K562 (cell line): ENCODE results near the gene DAG1. TPM values are rescaled to one million over a fixed set of nuclear protein-coding genes. Genes with fewer than 3 reads are reported as not detected.
A peak's percentile ranks its signal among the peaks of the same experiment; 100 is the strongest.

Experiments used
- ATAC-seq: fragments of 200-7000 bp; cut with Tn5 transposase; 3 replicates; pipeline ENCODE4 v1.9.1; 2020; ENCODE audit warnings: moderate library complexity
- BruUV-seq: library from RNA; stranded (reverse); fragments of 400-500 nt; replicated peaks from 2 replicates; lab custom pipeline; 2021; lab: Mats Ljungman, UMichigan
- CTCF ChIA-PET: fragments of 300-600 bp; formaldehyde crosslinking; extraction: SDS; loops from one replicate; lab custom pipeline; 2021; ENCODE audit warnings: low intra/inter-chr PET ratio; lab: Yijun Ruan, JAX
- POLR2A ChIA-PET: fragments of 300-600, 350-650 bp; sonication (Branson Sonifier 250); formaldehyde crosslinking; extraction: SDS; loops from one replicate; lab custom pipeline; 2021; ENCODE audit warnings: antibody characterized with exemption, inconsistent platforms; lab: Yijun Ruan, JAX
- DNase-seq, 4 experiments: peaks; one replicate each; pipeline versions ENCODE4 v3.0.0 to v3.0.0-alpha.2; 2011 to 2018; ENCODE audit warnings: low spot score in 3 of 4, mixed read lengths in 3 of 4; ENCODE audit errors: extremely low read depth in 1 of 4
- FAIRE-seq: peaks from 2 replicates; lab custom pipeline; 2011; peaks lifted over from hg19 to GRCh38; lab: Jason Lieb, UNC
- H2AFZ ChIP-seq: 2 replicates; pipeline ENCODE4 v1.6.0; 2011; ENCODE audit warnings: low read depth, low read length, control low read depth, inconsistent platforms
- H3K27ac ChIP-seq: fragments of 200-600 bp; 3 replicates; pipeline ENCODE4 v1.8.0; 2011; ENCODE audit warnings: low read depth, mild to moderate bottlenecking, control low read depth, inconsistent platforms, low read length, moderate library complexity, mixed read lengths; ENCODE audit errors: extremely low read depth
- H3K27me3 ChIP-seq, 2 experiments: fragments of 300-600 bp in 1 of 2; 2 replicates in 1 of 2; 3 replicates in 1 of 2; pipeline versions ENCODE4 v1.6.0 to v1.8.0; 2011; ENCODE audit warnings: inconsistent platforms in 2 of 2, low read length in 2 of 2, mild to moderate bottlenecking in 1 of 2, mixed read lengths in 1 of 2, moderate library complexity in 1 of 2; ENCODE audit not compliant: control insufficient read depth in 2 of 2, insufficient read depth in 2 of 2
- H3K36me3 ChIP-seq: fragments of 300-600 bp; 3 replicates; pipeline ENCODE4 v1.8.0; 2011; ENCODE audit warnings: mild to moderate bottlenecking, low read length, inconsistent platforms; ENCODE audit not compliant: control insufficient read depth, insufficient read depth
- H3K4me1 ChIP-seq, 2 experiments: fragments of 200-600 bp in 1 of 2; replicated peaks in 1 of 2; 2 replicates in 1 of 2; 3 replicates in 1 of 2; pipeline versions ENCODE4 v1.5.1 to v1.8.0; 2011; ENCODE audit warnings: inconsistent platforms in 2 of 2, low read length in 2 of 2, mild to moderate bottlenecking in 1 of 2, mixed read lengths in 1 of 2, moderate library complexity in 1 of 2; ENCODE audit not compliant: control insufficient read depth in 2 of 2, insufficient read depth in 2 of 2
- H3K4me2 ChIP-seq: 2 replicates; pipeline ENCODE4 v1.6.1; 2011; ENCODE audit warnings: low read length, control low read depth, inconsistent platforms, mixed read lengths; ENCODE audit not compliant: insufficient read depth
- H3K4me3 ChIP-seq: fragments of 200-600 bp; sonication (generic), shearing (Covaris generic); 2 replicates; pipeline ENCODE4 v1.5.1; 2016; ENCODE audit warnings: control low read depth, inconsistent platforms
- H3K79me2 ChIP-seq: fragments of 200-600 bp; 3 replicates; pipeline ENCODE4 v1.8.0; 2011; ENCODE audit warnings: low read length, inconsistent platforms; ENCODE audit not compliant: control insufficient read depth, insufficient read depth
- H3K9ac ChIP-seq, 2 experiments: 2 replicates each; pipeline versions ENCODE4 v1.6.0 to v1.6.1; 2011; ENCODE audit warnings: low read depth in 2 of 2, low read length in 2 of 2, control low read depth in 1 of 2, inconsistent platforms in 1 of 2, mild to moderate bottlenecking in 1 of 2, mixed read lengths in 1 of 2; ENCODE audit not compliant: insufficient read depth in 1 of 2
- H3K9me1 ChIP-seq: one replicate; pipeline ENCODE4 v1.6.0; 2011; ENCODE audit warnings: inconsistent platforms, mild to moderate bottlenecking, low read length, moderate library complexity; ENCODE audit not compliant: control insufficient read depth, insufficient read depth
- H3K9me3 ChIP-seq: replicated peaks from 2 replicates; pipeline ENCODE4 v1.5.1; 2011; ENCODE audit warnings: low read depth, low read length, inconsistent platforms; ENCODE audit not compliant: control insufficient read depth, insufficient read depth
- H4K20me1 ChIP-seq: replicated peaks from 2 replicates; pipeline ENCODE4 v1.6.1; 2011; ENCODE audit warnings: low read length, inconsistent platforms, mixed read lengths; ENCODE audit not compliant: control insufficient read depth, insufficient read depth
- CBX8 ChIP-seq: fragments of 200-600 bp; sonication (generic); IDR thresholded peaks from 2 replicates; pipeline ENCODE4 v1.6.1; 2012; ENCODE audit warnings: borderline replicate concordance, mixed run types, low read depth, mild to moderate bottlenecking, moderate library complexity, mixed read lengths, low read length, control low read depth, inconsistent platforms; ENCODE audit not compliant: poor library complexity, severe bottlenecking; ENCODE audit errors: extremely low read depth
- EZH2 ChIP-seq: IDR thresholded peaks from 2 replicates; pipeline ENCODE4 v1.6.1; 2012; ENCODE audit warnings: low read depth, mild to moderate bottlenecking, inconsistent platforms, low read length, borderline replicate concordance
- HIVEP1 ChIP-seq: fragments of 250-450 bp; sonication (Bioruptor Pico); IDR thresholded peaks from 2 replicates; pipeline ENCODE4 v1.4.0; 2020; ENCODE audit warnings: mild to moderate bottlenecking
- NFYB ChIP-seq: IDR thresholded peaks from 2 replicates; pipeline ENCODE4 v1.6.1; 2011; ENCODE audit warnings: mild to moderate bottlenecking, moderate library complexity; ENCODE audit not compliant: insufficient read length; ENCODE audit errors: extremely low read depth
- POLR3G ChIP-seq: IDR thresholded peaks from 2 replicates; pipeline ENCODE4 v1.6.1; 2011; ENCODE audit not compliant: insufficient read length, insufficient replicate concordance; ENCODE audit errors: extremely low read depth
- RBFOX2 ChIP-seq: fragments of 200-400 bp; formaldehyde crosslinking; IDR thresholded peaks from 2 replicates; pipeline ENCODE4 v1.6.1; 2017; ENCODE audit warnings: low read depth, mild to moderate bottlenecking, low read length, moderate library complexity
- RHOXF2B ChIP-seq: fragments of 250-450 bp; sonication (Bioruptor Pico); conservative IDR thresholded peaks from 2 replicates; pipeline ENCODE4 v1.5.1; 2021
- ZKSCAN1 ChIP-seq: fragments of 150-350 bp; IDR thresholded peaks from 2 replicates; pipeline ENCODE4 v1.6.1; 2016; ENCODE audit warnings: low read depth, low read length
- ZNF143 ChIP-seq: sonication (generic); formaldehyde crosslinking; IDR thresholded peaks from 2 replicates; pipeline ENCODE4 v1.9.0; 2022; ENCODE audit warnings: mild to moderate bottlenecking, missing genetic modification reagents
- ZNF699 ChIP-seq: fragments of 250-450 bp; sonication (Bioruptor Pico); IDR thresholded peaks from 2 replicates; pipeline ENCODE4 v1.8.0; 2021; ENCODE audit warnings: mild to moderate bottlenecking, moderate library complexity; ENCODE audit not compliant: insufficient replicate concordance
- ZNF780A ChIP-seq: fragments of 250-450 bp; sonication (Bioruptor Pico); IDR thresholded peaks from 2 replicates; pipeline ENCODE4 v1.5.0; 2021; ENCODE audit warnings: mild to moderate bottlenecking
- WGBS: fragments of 100-300 bp; shearing (Covaris generic); methylation state at CpG from one replicate; pipeline ENCODE4 v1.1.6; 2016; ENCODE audit warnings: low coverage, mixed read lengths; ENCODE audit not compliant: insufficient coverage; ENCODE audit errors: missing lambda C conversion rate; 5-methylcytosine and 5-hydroxymethylcytosine counted together
- in situ Hi-C: fragments of 300-500 bp; cut with MboI; formaldehyde crosslinking; loops from 4 replicates; pipeline ENCODE4 v1.15.0; 2018; ENCODE audit warnings: inconsistent platforms, mixed read lengths
- intact Hi-C: fragments of 100-400 bp; cut with micrococcal nuclease; formaldehyde crosslinking; loops from 2 replicates; pipeline ENCODE4 v1.14.2; 2022
- polyA plus RNA-seq, 8 experiments: library from polyadenylated mRNA; depleted of rRNA in 4 of 8; stranded (reverse) in 5 of 8; unstranded in 3 of 8; fragments of >200 nt; fragmentation: Nextera tagmentation in 2 of 8; fragmentation: Illumina TruSeq in 1 of 8; extraction: Ambion mirVana in 2 of 8; extraction: Trizol in 1 of 8; gene quantifications; 2 replicates each; pipeline versions ENCODE4 v1.2.1 to v1.2.3, GENCODE V29; 2011 to 2014; ENCODE audit warnings: inconsistent platforms in 1 of 8, missing spikeins in 1 of 8
- total RNA-seq, 7 experiments: library from RNA; depleted of rRNA in 6 of 7; stranded (reverse); fragments of >200 nt in 6 of 7; fragmentation: Illumina TruSeq in 2 of 7; extraction: Trizol in 2 of 7; gene quantifications; 2 replicates each; pipeline versions ENCODE4 v1.2.1 to v1.2.3, GENCODE V29; 2011 to 2021; ENCODE audit warnings: low replicate concordance in 1 of 7
- TF ChIP-seq, protein P1 (sequence below), 2 experiments: fragments of 250-450 bp in 1 of 2; fragments of 450-650 bp in 1 of 2; sonication (Bioruptor Pico) in 1 of 2; IDR thresholded peaks; 2 replicates each; pipeline versions ENCODE4 v1.6.1 to v1.8.0; 2016 to 2021; ENCODE audit warnings: mild to moderate bottlenecking in 2 of 2, moderate library complexity in 2 of 2, missing compliant biosample characterization in 1 of 2, missing genetic modification characterization in 1 of 2
- TF ChIP-seq, protein P2 (sequence below): fragments of 450-650 bp; IDR thresholded peaks from 2 replicates; pipeline ENCODE4 v1.6.1; 2016; ENCODE audit warnings: low read depth

DAG1 gene
- total and polyA plus RNA-seq, 9 of the 15 experiments (the other 6 are each of a cell fraction or from before 2014, with no cell fraction given): 0.29 to 19.6 (median 8.2) TPM

DNA sequence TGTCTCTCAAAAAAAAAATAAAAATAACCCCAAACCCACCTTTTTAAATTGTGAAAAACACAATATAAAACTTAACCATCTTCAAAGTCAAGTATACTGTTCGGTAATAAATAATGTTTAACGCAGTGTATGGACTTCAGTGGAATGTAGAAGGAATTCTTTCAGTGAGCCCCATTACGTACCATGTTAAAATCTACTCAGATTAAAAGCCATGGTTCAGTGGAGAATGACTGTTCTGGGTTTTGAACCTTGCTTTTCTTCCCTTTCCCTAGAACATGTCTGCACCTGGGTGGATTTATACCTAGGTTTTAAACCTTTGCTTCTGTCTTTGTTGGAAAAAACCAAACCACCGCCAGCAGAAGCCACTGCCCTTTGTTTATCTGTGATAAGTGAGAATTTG is 27.5 kb downstream of the DAG1 start (continued):
- TF ChIP-seq, protein P1, sequence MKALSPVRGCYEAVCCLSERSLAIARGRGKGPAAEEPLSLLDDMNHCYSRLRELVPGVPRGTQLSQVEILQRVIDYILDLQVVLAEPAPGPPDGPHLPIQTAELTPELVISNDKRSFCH (CRISPR knock-in tag; IDR thresholded peaks at IDR 0.05): no peak
- TF ChIP-seq, protein P1 (tag; IDR thresholded peaks at IDR 0.05): no peak
- TF ChIP-seq ZNF780A (no peak), NFYB (no peak), ZNF143 (CRISPR knock-in tag) (no peak), ZKSCAN1 (no peak), RBFOX2 (no peak), HIVEP1 (CRISPR knock-in tag) (no peak)

DNA sequence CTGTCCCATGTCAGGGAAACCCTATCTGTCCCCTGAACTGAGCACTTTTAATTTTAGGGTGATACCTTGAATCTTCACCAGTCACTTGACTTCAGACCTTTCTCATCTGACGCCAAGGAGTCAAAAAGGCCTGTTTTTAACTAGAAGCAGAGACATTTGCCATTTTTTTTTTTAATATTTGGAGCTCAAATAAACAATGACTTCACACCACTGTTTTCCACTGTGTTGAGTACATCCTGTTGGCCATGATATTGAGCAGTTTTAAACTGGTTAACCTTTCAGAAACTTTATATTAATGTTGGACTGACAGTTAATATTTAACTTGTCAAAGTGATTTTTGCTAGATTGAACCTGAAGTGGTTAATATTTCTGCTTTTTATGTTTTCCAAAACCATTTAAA is 28.2 kb downstream of the DAG1 start:
- Histone ChIP-seq H3K27me3 (no peaks in the 10 kb centered on the region), H3K9ac (no peak overlapping the region), H3K79me2 (peaks cover 45% of the 10 kb centered on the region), H2AFZ (no peak overlapping the region), H3K4me2 (no peak overlapping the region), H3K4me3 (no peak overlapping the region), H3K4me1 (peaks cover 9 to 19% of the 10 kb centered on the region in 2 experiments), H3K36me3 (0 out of 3 replicates have a peak, but pooled peaks cover 6% of the 10 kb centered on the region), H4K20me1 (no peaks in the 10 kb centered on the region), H3K9me1 (peaks cover 4% of the 10 kb centered on the region), H3K9me3 (no peaks in the 10 kb centered on the region), H3K27ac (peak overlapping the region; percentile 57; the same call in 2 of the 3 replicates)
- FAIRE-seq (no peak), DNase-seq (no peak), ATAC-seq (no peak)
- no TSS peak for BruUV-seq
- ChIA-PET POLR2A (interaction anchor here (1.2 to 1.8 kb wide), 2 partner anchors 17 to 39 kb away, joined by 3 to 4 read pairs; no protein-coding TSS in a partner anchor), CTCF (no interaction called here)
- intact Hi-C loops (no loop called here), in situ Hi-C loops (no loop called here)
- 75% methylated on average over 1 of the region's 1 CpG for WGBS
- TF ChIP-seq RHOXF2B (CRISPR knock-in tag) (no peak), ZNF699 (CRISPR knock-in tag) (no peak), POLR3G (no peak), EZH2 (no peak), CBX8 (no peak)
- TF ChIP-seq, protein P2, sequence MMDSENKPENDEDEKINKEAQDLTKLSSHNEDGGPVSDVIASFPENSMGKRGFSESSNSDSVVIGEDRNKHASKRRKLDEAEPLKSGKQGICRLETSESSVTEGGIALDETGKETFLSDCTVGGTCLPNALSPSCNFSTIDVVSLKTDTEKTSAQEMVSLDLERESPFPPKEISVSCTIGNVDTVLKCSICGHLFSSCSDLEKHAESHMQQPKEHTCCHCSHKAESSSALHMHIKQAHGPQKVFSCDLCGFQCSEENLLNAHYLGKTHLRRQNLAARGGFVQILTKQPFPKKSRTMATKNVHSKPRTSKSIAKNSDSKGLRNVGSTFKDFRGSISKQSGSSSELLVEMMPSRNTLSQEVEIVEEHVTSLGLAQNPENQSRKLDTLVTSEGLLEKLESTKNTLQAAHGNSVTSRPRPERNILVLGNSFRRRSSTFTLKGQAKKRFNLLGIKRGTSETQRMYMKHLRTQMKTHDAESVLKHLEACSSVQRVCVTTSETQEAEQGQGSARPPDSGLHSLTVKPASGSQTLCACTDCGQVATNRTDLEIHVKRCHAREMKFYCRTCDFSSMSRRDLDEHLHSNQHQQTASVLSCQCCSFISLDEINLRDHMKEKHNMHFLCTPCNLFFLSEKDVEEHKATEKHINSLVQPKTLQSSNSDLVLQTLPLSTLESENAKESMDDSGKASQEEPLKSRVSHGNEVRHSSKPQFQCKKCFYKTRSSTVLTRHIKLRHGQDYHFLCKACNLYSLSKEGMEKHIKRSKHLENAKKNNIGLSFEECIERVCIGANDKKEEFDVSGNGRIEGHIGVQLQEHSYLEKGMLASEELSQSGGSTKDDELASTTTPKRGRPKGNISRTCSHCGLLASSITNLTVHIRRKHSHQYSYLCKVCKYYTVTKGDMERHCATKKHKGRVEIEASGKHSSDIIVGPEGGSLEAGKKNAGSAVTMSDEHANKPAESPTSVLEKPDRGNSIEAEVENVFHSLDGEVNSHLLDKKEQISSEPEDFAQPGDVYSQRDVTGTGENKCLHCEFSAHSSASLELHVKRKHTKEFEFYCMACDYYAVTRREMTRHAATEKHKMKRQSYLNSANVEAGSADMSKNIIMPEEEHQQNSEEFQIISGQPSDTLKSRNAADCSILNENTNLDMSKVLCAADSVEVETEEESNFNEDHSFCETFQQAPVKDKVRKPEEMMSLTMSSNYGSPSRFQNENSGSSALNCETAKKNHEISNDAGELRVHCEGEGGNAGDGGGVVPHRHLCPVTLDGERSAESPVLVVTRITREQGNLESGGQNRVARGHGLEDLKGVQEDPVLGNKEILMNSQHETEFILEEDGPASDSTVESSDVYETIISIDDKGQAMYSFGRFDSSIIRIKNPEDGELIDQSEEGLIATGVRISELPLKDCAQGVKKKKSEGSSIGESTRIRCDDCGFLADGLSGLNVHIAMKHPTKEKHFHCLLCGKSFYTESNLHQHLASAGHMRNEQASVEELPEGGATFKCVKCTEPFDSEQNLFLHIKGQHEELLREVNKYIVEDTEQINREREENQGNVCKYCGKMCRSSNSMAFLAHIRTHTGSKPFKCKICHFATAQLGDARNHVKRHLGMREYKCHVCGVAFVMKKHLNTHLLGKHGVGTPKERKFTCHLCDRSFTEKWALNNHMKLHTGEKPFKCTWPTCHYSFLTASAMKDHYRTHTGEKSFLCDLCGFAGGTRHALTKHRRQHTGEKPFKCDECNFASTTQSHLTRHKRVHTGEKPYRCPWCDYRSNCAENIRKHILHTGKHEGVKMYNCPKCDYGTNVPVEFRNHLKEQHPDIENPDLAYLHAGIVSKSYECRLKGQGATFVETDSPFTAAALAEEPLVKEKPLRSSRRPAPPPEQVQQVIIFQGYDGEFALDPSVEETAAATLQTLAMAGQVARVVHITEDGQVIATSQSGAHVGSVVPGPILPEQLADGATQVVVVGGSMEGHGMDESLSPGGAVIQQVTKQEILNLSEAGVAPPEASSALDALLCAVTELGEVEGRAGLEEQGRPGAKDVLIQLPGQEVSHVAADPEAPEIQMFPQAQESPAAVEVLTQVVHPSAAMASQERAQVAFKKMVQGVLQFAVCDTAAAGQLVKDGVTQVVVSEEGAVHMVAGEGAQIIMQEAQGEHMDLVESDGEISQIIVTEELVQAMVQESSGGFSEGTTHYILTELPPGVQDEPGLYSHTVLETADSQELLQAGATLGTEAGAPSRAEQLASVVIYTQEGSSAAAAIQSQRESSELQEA: no peak
